HG02763 (cell line): ENCODE measurements around the gene SMIM28.
A peak's percentile ranks its signal among the peaks of the same experiment; 100 is the strongest.
"Not testable (repeated sequence)": the region's sequence is repeated elsewhere in the genome, so short reads cannot be mapped to it uniquely, and the experiment has no call there.

Source experiments
- ATAC-seq: cut with Tn5 transposase; IDR thresholded peaks from one replicate; pipeline ENCODE4 v1.9.1; 2021; ENCODE audit warnings: mild to moderate bottlenecking, moderate library complexity; ENCODE audit not compliant: unreplicated experiment

SMIM28 gene

GRCh38 chr6:138403801-138404665 is 26.3 kb downstream of the SMIM28 start, which contains the start of gene HEBP2:
Gene HEBP2 (plus strand): TSS chr6:138404223. CDS start chr6:138404496, 273 bp downstream.
- peak; percentile 71 for ATAC-seq

GRCh38 chr6:138404666-138405337 is 27.1 kb downstream of the SMIM28 start:
- ATAC-seq, result no peak

GRCh38 chr6:138405816-138406413 is 28.2 kb downstream of the SMIM28 start:
- no peak for ATAC-seq

DNA sequence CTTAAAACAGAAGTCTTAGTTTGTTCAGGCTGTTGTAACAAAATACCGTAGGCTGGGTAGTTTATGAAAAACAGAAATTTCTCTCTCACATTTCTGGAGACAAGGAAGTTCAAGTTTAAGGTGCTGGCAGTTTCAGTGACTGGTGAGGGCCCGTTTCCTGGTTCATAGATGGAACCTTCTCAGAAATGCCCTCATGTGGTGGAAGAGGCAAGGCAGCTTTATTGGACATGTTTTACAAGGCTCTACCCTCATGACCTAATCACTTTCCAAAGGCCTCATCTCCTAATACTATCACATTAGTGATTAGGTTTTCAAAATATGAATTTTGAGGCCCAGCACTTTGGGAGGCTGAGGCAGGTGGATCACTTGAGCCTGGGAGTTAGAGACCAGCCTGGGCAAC is 28.7 kb downstream of the SMIM28 start:
- ATAC-seq, result no peak

GRCh38 chr6:138410048-138410735 is 32.5 kb downstream of the SMIM28 start:
- ATAC-seq, result no peak

DNA sequence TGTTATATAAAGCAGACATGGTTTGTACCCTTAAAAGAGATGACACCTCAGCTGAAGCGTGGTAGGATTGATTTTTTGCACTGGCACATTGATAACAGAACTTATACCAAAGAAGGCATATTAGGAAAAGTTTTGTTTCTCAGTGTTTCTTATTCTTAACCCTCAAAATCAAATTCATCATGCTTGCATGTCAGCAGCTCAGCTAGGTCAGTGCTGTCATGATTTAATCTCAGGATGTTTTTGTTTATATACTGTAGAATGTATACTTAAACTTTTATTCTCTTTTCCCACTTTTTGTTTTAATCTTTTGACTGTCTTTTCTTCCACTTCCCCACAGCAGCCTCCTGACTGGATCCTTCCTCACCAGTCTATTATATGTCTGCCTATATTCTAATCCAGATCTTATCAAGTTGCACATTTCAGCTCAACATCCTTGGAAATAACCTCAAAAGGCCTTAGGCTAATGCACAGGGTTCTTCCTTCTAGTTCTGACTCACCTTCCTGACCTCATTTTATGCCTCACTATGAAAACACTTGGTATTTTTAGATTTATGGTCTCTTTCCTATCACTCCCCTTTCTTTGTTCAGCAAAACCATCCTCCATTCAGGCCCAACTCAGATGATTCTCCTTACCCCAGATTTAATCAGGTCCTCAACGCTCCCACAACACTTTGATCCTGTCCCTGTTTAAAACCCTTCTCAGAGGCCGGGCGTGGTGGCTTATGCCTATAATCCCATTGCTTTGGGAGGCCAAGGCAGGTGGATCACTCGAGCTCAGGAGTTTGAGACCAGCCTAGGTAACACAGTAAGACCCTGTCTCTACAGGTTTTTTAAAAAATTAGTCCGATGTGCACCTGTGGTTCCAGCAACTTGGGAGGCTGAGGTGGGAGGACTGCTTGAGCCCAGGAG is 33.5 kb downstream of the SMIM28 start:
- ATAC-seq, result no peak

GRCh38 chr6:138415125-138415524 is 37.4 kb downstream of the SMIM28 start:
- ATAC-seq, result no peak

DNA sequence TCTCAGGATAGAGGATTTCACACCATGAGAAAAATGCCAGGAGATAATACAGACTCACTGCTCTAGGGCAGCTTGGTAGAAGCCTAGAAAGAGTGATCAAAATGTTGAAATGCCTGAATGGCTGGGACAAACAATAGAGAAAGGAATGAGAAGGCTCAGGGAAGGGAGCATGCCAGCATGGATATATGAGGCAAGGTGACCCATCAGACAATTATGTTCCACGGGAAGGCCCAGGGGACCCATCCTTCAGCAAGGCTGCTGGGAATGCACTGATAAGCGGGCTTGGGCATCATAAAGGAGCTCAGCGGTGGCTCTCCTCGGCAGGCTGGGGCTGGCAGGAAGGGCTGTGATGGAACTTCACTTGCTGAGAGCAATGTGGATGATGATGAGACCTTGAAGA is 38.5 kb downstream of the SMIM28 start:
- ATAC-seq, result no peak

DNA sequence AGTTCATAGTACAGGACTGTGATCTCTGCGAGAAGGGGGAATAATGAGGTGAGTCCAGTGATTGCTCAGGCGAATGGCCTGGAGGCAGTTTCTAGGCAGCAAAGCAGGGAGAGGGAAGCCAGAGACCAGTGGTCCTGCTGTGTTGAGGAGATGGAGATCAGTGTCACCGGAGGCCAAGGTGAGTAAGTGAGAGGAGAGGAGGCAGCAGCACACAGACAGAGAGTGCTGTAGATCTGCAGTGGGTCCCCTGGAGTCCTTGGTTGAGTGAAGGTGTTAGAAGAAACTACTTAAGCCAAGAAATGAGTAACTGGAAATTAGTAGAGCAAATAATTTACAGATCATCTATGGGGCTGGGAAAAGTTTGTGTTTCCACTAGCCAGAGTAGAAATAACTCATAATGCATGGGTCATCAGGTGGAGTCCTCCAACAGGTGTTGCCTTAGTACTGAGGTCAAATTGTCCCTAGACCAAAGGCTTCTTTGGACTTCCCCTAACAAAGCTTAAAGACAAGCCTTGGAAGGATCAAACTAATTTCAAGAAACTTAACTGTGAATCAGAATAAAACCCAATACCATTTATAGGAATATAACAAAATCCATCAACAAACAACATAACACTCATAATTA is 39.9 kb downstream of the SMIM28 start:
- no peak for ATAC-seq

GRCh38 chr6:138418118-138418742 is 40.5 kb downstream of the SMIM28 start:
- no peak for ATAC-seq

- ATAC-seq, result no peak
Observed at GRCh38 chr6:138419766-138420165, 42.1 kb downstream of the SMIM28 start.

GRCh38 chr6:138420356-138420755 is 42.7 kb downstream of the SMIM28 start:
- no peak for ATAC-seq

DNA sequence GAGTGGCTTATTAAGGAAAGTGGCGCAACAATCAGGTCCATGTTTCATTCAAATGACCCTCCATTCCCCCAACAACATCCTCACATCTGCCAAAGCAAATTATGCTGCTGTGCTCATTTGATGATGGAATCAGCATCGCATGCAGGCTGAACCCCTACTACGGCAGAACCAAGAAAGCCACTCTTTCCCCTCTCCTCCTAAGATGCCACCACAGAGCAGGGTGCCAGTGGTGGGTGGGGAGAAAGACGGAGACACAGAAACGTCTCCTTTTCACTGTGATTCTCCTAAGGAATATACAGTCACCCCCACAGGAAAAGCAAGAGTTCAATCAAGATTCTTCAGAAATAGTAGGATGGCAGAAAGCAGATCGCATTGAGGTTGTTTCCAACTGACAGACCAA is 43.4 kb downstream of the SMIM28 start:
- no peak for ATAC-seq

DNA sequence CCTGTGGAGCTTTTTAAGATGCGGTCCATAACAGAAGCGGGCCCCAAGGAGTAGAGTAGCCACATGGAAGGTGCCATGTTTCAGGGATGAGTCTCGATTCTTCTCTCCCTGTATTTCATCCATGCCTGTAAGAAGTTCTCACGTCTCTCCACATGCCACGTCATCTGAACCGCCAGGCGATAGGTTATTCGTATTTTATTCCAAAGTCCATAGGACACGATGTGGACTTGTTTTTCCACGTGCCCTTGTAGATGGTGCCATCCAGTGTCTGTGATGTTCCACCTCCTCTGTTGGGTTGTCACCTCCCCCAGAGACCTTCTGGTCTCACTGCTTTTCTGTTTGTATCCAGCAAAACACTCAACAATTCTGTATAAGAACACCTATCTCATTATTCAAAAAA is 43.9 kb downstream of the SMIM28 start:
- no peak for ATAC-seq

GRCh38 chr6:138422861-138423260 is 45.2 kb downstream of the SMIM28 start:
- no peak for ATAC-seq

GRCh38 chr6:138424004-138424904 is 46.5 kb downstream of the SMIM28 start:
- no peak for ATAC-seq

GRCh38 chr6:138425256-138425655 is 47.6 kb downstream of the SMIM28 start:
- not testable (repeated sequence) for ATAC-seq

DNA sequence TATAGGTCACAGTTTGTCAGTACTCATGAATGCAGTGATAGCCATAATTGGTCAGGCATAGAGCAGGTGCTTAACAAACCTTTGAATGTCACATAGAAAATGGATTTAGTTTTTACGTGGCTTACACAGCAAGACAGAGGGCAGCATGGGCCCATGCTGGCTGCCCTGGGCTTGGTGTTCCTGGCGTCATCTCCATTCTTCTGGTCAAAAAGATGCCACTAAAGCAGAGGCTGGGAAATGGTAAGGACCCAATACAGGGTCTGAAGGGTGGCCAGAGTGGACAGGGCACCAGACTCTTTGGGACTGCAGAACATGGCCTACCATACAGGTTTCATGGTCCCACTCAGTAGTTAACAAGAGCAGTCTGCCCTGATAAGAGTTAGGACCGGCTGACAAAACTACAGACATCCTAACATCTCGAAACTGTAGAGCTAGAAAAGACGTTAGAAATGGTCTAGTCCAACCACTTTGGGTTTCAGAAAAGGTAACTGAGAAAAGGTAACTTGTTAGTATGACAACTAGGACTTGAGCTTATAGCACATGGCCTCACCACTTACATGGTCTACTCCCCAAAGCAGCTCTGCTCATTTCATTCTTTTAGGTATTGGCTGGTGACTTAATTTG is 48.9 kb downstream of the SMIM28 start:
- ATAC-seq, result no peak
